ENCODE results near the gene MYO1F. TPM values are rescaled to one million over a fixed set of nuclear protein-coding genes. Genes with fewer than 3 reads are reported as not detected.

The MYO1F gene
- total and polyA plus RNA-seq, 3 experiments from 2014 or later, result 68.0 to 161 (median 81.3) TPM

DNA sequence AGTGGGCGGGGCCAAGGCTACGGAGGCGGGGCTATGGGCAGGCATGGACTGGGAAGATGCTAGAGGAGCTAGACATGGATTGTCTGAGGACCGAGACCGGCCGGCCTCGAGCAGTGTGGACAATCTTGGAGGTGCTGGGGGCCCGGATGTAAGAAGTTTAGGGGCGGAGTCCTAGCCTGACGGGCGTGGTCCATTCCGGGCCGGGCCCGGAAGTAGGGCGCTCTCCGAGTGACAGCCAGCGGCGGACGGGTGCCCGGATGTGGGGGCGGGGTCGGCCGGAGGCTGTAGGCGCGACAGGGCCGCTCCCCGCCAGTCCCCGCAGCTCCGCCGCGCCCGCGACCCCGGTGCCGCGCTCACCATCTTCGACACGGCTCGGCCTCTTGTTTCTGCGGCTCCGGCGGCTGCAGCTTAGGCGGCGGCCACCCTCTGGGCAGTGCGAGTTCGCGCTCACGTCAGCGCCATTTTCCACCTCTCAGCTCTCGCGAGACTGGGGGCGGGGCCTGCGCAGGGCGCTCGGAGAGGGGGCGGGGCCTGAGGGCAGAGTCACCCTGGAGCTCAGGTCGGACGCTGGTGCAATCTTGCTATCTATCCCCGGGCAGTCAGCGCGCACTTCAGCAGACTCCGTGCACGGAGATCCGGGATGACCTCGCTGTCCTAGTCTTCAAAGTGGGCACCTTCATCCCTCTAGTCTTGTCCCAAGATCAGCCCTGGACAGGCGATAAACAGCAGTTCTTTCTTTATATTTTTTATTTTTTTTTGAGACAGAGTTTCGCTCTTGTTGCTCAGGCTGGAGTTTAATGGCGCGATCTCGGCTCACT lies 63.3 kb downstream of the MYO1F start, which contains the start of gene ZNF414:
Gene ZNF414, minus strand, starts transcription at position 481 of the 818 bp plus-strand sequence. Its CDS starts 121 bp downstream, at position 360.
- Histone ChIP-seq H3K27me3 (ENCODE audit: insufficient read depth, low read length, poor library complexity, severe bottlenecking) (no peaks in the 10 kb centered on the region), H3K9me3 (ENCODE audit: low read length) (no peaks in the 10 kb centered on the region), H3K4me3 (ENCODE audit: low read length) (peak within 1 kb of the TSS; percentile 68), H3K27ac (ENCODE audit: low read depth, low read length) (peak within 1 kb of the TSS; percentile 83), H3K4me1 (ENCODE audit: insufficient read depth, low read length) (peaks cover 64% of the 10 kb centered on the region), H3K36me3 (ENCODE audit: insufficient read depth, low read length) (no peaks in the 10 kb centered on the region)
- Mint-ChIP-seq H3K36me3 (peaks cover 0 to 28% (median 2%) of the 10 kb centered on the region in 3 donors), H3K4me3 (peak within 1 kb of the TSS; percentile 89 to 97 (median 93)), H3K27ac (peak within 1 kb of the TSS; percentile 94 to 99 (median 98)), H3K9me3 (no peaks in the 10 kb centered on the region), H3K4me1 (peaks cover 46 to 62% (median 52%) of the 10 kb centered on the region in 3 donors), H3K27me3 (peaks cover 0 to 4% of the 10 kb centered on the region in 2 donors)
- peak; percentile 94 to 98 (median 97) for DNase-seq
- CTCF ChIA-PET, result interaction anchor here (0.9 to 11.0 kb wide), 10 partner anchors 9 to 101 kb away, joined by 3 to 120 read pairs (median 6); partner anchors contain the start of genes MARCHF2 and MYO1F
- POLR2A ChIA-PET, result interaction anchor here (0.6 to 3.0 kb wide), 19 partner anchors 8 to 124 kb away, joined by 3 to 15 read pairs (median 4); partner anchors contain the start of genes HNRNPM and MARCHF2

DNA sequence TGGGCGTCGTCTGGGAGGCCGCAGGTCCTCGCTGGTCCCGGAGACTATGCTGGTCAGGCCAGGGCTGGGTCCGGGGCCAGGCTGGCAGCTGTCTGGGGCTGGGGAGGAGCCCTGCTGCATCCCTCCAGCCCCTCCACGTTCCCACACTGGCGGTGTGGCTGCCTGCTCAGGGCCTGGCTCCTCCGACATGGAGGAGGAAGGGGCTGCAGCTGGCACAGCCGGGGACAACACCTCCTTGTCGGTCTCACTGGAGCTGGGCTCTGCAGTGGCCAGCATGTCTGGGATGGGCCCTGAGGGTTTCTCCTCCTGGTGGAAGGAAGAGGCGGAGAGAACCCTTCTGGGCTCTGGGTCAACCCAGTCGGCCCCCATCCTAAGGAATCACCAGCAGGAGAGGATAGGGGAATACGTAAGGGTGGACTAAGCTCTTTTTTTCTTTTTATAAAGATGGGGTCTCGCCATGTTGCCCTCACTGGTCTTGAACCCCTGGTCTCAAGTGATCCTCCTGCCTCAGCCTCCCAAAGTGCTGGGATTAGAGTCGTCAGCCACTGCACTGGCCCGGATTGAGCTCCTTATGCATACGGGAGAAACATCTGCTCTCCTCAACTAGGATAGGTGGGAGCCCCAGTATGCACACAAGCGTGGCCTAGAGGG lies 64.1 kb downstream of the MYO1F start:
- ChIA-PET POLR2A (interaction anchor here (0.7 to 3.0 kb wide), 15 partner anchors 8 to 100 kb away, joined by 3 to 15 read pairs (median 7); partner anchors contain the start of genes HNRNPM and MARCHF2), CTCF (interaction anchor here (1.4 to 11.0 kb wide), 6 partner anchors 8 to 65 kb away, joined by 5 to 120 read pairs (median 8); partner anchors contain the start of gene MYO1F)
- Mint-ChIP-seq H3K27ac (peak overlapping the region; percentile 94 to 99 (median 98)), H3K4me3 (peak overlapping the region; percentile 89 to 97 (median 93)), H3K4me1 (peaks cover 40 to 55% (median 45%) of the 10 kb centered on the region in 3 donors), H3K9me3 (no peaks in the 10 kb centered on the region), H3K27me3 (peaks cover 0 to 4% of the 10 kb centered on the region in 2 donors), H3K36me3 (peaks cover 0 to 28% (median 2%) of the 10 kb centered on the region in 3 donors)
- no peaks in the 10 kb centered on the region for H3K36me3 ChIP-seq (ENCODE audit: insufficient read depth, low read length)
- peak overlapping the region; percentile 83 for H3K27ac ChIP-seq (ENCODE audit: low read depth, low read length)
- H3K4me3 ChIP-seq (ENCODE audit: low read length), result peak overlapping the region; percentile 68
- DNase-seq, result no peak
- H3K4me1 ChIP-seq (ENCODE audit: insufficient read depth, low read length), result peaks cover 57% of the 10 kb centered on the region
- no peaks in the 10 kb centered on the region for H3K9me3 ChIP-seq (ENCODE audit: low read length)
- no peaks in the 10 kb centered on the region for H3K27me3 ChIP-seq (ENCODE audit: insufficient read depth, low read length, poor library complexity, severe bottlenecking)

GRCh38 chr19:8512115-8512967 lies 64.9 kb downstream of the MYO1F start:
- peak overlapping the region in 3 of 8 donors; percentile 53 to 80 (median 57) for H3K27ac Mint-ChIP-seq
- peaks cover 0 to 4% of the 10 kb centered on the region in 2 donors for H3K27me3 Mint-ChIP-seq
- H3K4me1 Mint-ChIP-seq, result peaks cover 31 to 47% (median 37%) of the 10 kb centered on the region in 3 donors
- DNase-seq, result no peak
- H3K9me3 Mint-ChIP-seq, result no peaks in the 10 kb centered on the region
- H3K36me3 Mint-ChIP-seq, result peaks cover 0 to 30% (median 2%) of the 10 kb centered on the region in 3 donors
- CTCF ChIA-PET, result interaction anchor here (1.7 to 11.0 kb wide), 4 partner anchors 8 to 66 kb away, joined by 6 to 120 read pairs (median 13); partner anchors contain the start of gene MYO1F
- H3K27ac ChIP-seq (ENCODE audit: low read depth, low read length), result peak overlapping the region; percentile 33
- H3K4me3 ChIP-seq (ENCODE audit: low read length), result no peak overlapping the region
- POLR2A ChIA-PET, result interaction anchor here (0.9 to 3.0 kb wide), 4 partner anchors 25 to 68 kb away, joined by 3 to 14 read pairs (median 8); partner anchors contain the start of gene HNRNPM
- peaks cover 49% of the 10 kb centered on the region for H3K4me1 ChIP-seq (ENCODE audit: insufficient read depth, low read length)
- no peaks in the 10 kb centered on the region for H3K27me3 ChIP-seq (ENCODE audit: insufficient read depth, low read length, poor library complexity, severe bottlenecking)
- H3K4me3 Mint-ChIP-seq, result peak overlapping the region in 4 of 7 donors; percentile 37 to 78 (median 60)
- H3K9me3 ChIP-seq (ENCODE audit: low read length), result no peaks in the 10 kb centered on the region
- no peaks in the 10 kb centered on the region for H3K36me3 ChIP-seq (ENCODE audit: insufficient read depth, low read length)

DNA sequence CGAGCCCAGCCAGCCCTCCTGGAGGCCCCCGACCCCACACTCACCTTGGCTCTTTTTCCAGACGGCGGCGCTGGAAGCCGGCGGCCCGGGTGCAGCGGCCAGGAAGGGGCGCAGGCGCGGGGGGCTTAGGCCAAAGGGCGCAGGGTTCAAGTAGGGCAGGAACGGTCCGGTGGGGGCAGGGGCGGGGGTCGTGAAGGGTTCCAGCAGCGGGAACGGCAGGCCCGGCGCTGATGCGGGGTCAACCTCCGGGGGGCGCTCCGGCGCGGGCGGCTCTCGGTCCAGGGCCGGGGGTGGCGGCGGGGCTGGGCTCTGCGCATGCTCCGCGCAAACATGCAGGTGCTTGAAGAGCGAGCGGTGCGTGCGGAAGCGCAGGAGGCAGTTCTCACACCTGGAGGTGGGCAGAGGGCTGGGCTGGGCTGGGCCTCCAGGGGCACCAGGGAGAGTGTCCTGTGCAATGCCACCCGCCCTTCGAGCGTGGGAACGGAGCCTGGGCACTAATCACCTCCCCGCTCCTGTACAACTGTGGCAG lies 65.6 kb downstream of the MYO1F start:
- H3K4me3 ChIP-seq (ENCODE audit: low read length), result no peak overlapping the region
- H3K27ac Mint-ChIP-seq, result no peak overlapping the region
- no peaks in the 10 kb centered on the region for H3K9me3 Mint-ChIP-seq
- peaks cover 28 to 44% (median 33%) of the 10 kb centered on the region in 3 donors for H3K4me1 Mint-ChIP-seq
- H3K4me3 Mint-ChIP-seq, result no peak overlapping the region
- H3K27me3 Mint-ChIP-seq, result peaks cover 0 to 4% of the 10 kb centered on the region in 2 donors
- CTCF ChIA-PET, result interaction anchor here (11.0 kb wide), 1 partner anchor 67 kb away, joined by 120 read pairs; the partner anchor contains the start of gene MYO1F
- H3K27ac ChIP-seq (ENCODE audit: low read depth, low read length), result no peak overlapping the region
- H3K9me3 ChIP-seq (ENCODE audit: low read length), result no peaks in the 10 kb centered on the region
- POLR2A ChIA-PET, result no interaction called here
- H3K4me1 ChIP-seq (ENCODE audit: insufficient read depth, low read length), result peaks cover 44% of the 10 kb centered on the region
- peaks cover 0 to 30% (median 2%) of the 10 kb centered on the region in 3 donors for H3K36me3 Mint-ChIP-seq
- DNase-seq, result no peak
- H3K27me3 ChIP-seq (ENCODE audit: insufficient read depth, low read length, poor library complexity, severe bottlenecking), result no peaks in the 10 kb centered on the region
- H3K36me3 ChIP-seq (ENCODE audit: insufficient read depth, low read length), result no peaks in the 10 kb centered on the region

- Mint-ChIP-seq H3K27ac (peak overlapping the region in 1 of 8 donors; percentile 30), H3K4me1 (peaks cover 27 to 44% (median 31%) of the 10 kb centered on the region in 3 donors), H3K4me3 (no peak overlapping the region), H3K27me3 (peaks cover 0 to 4% of the 10 kb centered on the region in 2 donors), H3K9me3 (no peaks in the 10 kb centered on the region), H3K36me3 (peaks cover 0 to 32% (median 2%) of the 10 kb centered on the region in 3 donors)
- Histone ChIP-seq H3K36me3 (ENCODE audit: insufficient read depth, low read length) (no peaks in the 10 kb centered on the region), H3K27ac (ENCODE audit: low read depth, low read length) (no peak overlapping the region), H3K4me1 (ENCODE audit: insufficient read depth, low read length) (peaks cover 41% of the 10 kb centered on the region), H3K27me3 (ENCODE audit: insufficient read depth, low read length, poor library complexity, severe bottlenecking) (no peaks in the 10 kb centered on the region), H3K4me3 (ENCODE audit: low read length) (no peak overlapping the region), H3K9me3 (ENCODE audit: low read length) (no peaks in the 10 kb centered on the region)
- ChIA-PET POLR2A (no interaction called here), CTCF (interaction anchor here (1.5 kb wide), 1 partner anchor 68 kb away, joined by 3 read pairs; no protein-coding TSS in a partner anchor)
- no peak for DNase-seq
Observed at GRCh38 chr19:8510589-8511115, 66.6 kb downstream of the MYO1F start.

DNA sequence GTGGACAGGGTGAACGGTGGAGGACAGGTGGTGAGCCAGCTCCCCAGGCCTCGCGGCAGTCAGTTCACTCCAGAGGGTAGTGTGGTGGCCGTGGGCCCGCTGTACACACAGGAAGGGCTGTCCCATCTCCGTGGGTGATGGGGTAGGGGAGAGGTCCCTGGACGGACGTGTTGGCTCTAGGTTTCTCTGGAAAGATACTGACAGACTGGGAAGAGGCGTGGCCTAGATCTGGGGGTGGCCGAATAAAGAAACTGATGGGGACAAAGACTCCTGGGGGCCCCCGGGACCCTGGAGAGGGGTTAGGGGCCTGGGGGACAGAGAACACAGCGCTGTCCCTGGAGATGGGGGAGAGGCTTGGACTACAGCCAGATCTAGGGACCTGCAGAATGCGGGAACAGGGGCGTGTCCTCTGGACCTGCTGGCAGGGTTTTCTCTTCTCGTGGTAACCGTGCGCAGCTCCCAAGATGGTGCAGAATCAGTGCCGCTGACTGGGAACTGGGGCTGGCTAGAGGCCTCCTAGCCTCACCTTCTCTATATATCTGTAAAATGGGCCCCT lies 70.8 kb downstream of the MYO1F start:
- Mint-ChIP-seq H3K9me3 (no peaks in the 10 kb centered on the region), H3K4me3 (peak overlapping the region; percentile 61 to 96 (median 87)), H3K4me1 (peaks cover 10 to 19% (median 14%) of the 10 kb centered on the region in 3 donors), H3K27ac (peak overlapping the region; percentile 29 to 92 (median 74)), H3K27me3 (no peaks in the 10 kb centered on the region), H3K36me3 (peaks cover 0 to 14% (median 0%) of the 10 kb centered on the region in 3 donors)
- Histone ChIP-seq H3K4me3 (ENCODE audit: low read length) (peak overlapping the region; percentile 66), H3K27me3 (ENCODE audit: insufficient read depth, low read length, poor library complexity, severe bottlenecking) (no peaks in the 10 kb centered on the region), H3K27ac (ENCODE audit: low read depth, low read length) (peak overlapping the region; percentile 1), H3K9me3 (ENCODE audit: low read length) (no peaks in the 10 kb centered on the region), H3K4me1 (ENCODE audit: insufficient read depth, low read length) (peaks cover 13% of the 10 kb centered on the region), H3K36me3 (ENCODE audit: insufficient read depth, low read length) (no peaks in the 10 kb centered on the region)
- ChIA-PET CTCF (interaction anchor here (1.1 to 4.4 kb wide), 13 partner anchors 11 to 153 kb away, joined by 3 to 40 read pairs (median 9); partner anchors contain the start of genes MARCHF2 and MYO1F), POLR2A (interaction anchor here (1.0 to 2.1 kb wide), 7 partner anchors 7 to 71 kb away, joined by 3 to 10 read pairs (median 3); partner anchors contain the start of genes MYO1F and ZNF414)
- no peak for DNase-seq

Data from CD8-positive, alpha-beta memory T cell (primary cell).